GM19395 (cell line): ENCODE results near the gene PPP1R1B.
"Not testable (repeated sequence)": the region's sequence is repeated elsewhere in the genome, so short reads cannot be mapped to it uniquely, and the experiment has no call there.

ENCODE experiments used
- ATAC-seq: cut with Tn5 transposase; IDR thresholded peaks from one replicate; pipeline ENCODE4 v1.9.1; 2021; ENCODE audit warnings: mild to moderate bottlenecking, moderate library complexity; ENCODE audit not compliant: unreplicated experiment

The PPP1R1B gene

DNA sequence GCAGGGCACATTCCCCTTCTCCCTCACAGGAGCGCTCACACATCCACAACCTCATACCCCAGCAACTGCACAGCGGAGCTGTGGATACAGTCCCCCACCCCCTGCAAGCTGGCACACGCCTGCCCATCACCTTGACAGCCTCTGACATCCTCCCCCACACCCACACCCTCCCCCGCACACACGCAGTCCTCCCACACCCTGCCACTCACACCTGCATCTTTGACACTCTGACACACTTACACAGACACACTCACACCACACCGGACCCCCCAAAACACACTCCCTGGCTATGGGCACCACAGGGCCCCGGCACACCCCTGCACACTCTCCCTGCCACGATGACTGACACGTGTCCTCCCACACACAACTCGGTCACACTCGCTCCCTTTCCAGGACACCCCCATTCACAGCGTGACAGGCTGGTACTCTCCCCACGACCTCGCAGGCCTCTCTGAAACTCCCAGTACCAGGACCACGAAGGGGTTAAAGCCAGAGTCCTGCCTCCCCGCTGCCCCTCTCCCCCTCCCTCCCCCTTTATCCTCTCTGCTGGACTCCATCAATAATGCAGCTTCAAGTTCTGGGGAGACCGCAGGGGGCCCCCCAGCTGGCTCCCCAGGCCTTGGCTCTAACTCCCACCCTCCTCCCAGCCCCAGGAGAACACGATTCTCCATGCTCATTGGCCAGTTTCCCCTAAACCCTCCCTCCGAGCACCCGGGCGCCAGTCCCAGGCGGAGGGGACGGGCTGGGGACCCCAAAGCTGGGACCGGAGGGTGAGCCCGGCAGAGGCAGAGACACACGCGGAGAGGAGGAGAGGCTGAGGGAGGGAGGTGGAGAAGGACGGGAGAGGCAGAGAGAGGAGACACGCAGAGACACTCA is at the start of gene PPP1R1B:
Gene PPP1R1B, plus strand, starts transcription at position 782 of the 876 bp plus-strand sequence. CDS start 441 bp downstream, outside the sequence.
- no peak for ATAC-seq

- ATAC-seq: no peak
Observed at GRCh38 chr17:39578272-39578671, 48.5 kb upstream of the PPP1R1B start.

- ATAC-seq: no peak
Observed at GRCh38 chr17:39579318-39580081, 47.3 kb upstream of the PPP1R1B start.

GRCh38 chr17:39580082-39580468 is 46.7 kb upstream of the PPP1R1B start:
- no peak for ATAC-seq

- ATAC-seq: no peak
Observed at GRCh38 chr17:39581071-39581758, 45.5 kb upstream of the PPP1R1B start.

GRCh38 chr17:39581759-39582085 is 45.0 kb upstream of the PPP1R1B start:
- ATAC-seq: no peak

DNA sequence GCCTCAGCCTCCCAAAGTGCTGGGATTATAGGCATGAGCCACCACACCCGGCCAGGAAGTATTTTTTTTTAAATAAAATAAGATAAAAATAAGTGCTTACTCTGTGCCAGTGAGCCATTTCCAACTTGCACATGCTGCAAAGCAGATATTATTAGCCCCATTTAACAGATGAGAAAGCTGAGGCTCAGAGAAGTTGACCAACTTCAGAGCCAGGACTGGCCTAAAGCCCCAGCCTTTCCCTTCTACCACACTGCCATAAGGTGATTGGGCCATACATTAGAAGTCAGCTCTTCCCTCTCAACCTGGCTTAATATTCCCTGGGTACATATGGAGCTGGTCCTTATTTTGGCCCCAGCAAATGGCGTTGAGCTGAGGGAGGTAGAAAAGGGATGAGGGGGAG is 44.1 kb upstream of the PPP1R1B start:
- ATAC-seq: no peak

DNA sequence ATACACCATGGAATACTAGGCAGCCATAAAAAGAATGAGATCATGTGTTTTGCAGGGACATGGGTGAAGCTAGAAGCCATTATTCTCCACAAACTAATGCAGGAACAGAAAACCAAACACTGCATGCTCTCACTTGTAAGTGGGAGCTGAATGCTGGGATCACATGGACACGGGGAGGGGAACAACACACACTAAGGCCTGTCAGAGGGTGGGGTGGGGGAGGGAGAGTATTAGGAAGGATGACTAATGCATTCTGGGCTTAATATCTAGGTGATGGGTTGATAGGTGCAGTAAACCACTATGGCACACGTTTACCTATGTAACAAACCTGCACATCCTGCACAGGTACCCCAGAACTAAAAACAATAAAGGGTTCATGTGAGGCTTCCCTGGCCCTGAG is 36.6 kb upstream of the PPP1R1B start:
- ATAC-seq: not testable (repeated sequence)

DNA sequence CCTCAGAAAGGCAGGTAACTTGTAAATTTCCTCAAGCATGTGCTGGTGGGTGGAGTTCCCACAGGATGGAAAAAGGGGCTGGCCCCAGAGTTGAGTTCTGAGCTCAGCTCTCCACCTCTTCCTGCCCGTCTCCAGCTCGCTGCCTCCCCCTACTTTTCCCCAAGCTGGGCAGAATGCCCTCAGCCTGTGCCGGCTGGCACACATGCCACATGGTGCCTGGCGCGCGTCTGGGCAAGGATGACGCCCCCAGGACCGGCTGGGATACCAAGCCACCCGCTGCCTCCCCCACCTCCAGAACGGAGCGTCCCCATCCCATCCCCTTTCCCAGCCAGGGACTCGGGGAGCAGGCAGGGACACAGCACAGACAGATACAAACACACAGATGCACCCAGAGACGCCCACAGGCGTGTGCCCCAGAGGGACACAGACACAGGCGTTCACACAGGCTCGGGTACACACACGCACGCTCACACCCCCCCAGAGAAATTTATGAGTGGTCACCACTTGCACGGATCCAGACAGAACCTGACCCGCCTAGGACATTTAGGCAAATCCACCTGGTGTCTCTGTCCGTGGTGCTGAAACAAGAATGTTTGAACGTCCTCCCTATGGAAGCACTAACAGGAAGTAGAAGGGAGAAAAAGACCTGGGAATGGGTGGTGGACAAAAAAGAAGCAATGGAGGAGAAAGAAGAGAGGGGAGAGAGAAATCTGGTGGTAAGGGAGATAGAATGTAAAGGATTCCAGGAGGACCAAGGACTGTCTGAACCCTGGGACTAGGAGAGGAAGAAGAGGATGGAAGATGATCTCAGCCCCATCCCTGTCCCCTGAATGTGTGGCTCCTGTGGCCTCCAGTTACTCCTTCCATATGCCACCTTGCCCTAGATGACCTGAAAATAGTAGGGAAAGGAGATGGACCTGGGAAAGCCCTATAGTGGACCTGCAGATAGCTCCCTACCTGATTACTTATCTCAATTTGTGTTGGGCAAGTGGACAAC is 34.5 kb upstream of the PPP1R1B start:
- ATAC-seq: no peak

DNA sequence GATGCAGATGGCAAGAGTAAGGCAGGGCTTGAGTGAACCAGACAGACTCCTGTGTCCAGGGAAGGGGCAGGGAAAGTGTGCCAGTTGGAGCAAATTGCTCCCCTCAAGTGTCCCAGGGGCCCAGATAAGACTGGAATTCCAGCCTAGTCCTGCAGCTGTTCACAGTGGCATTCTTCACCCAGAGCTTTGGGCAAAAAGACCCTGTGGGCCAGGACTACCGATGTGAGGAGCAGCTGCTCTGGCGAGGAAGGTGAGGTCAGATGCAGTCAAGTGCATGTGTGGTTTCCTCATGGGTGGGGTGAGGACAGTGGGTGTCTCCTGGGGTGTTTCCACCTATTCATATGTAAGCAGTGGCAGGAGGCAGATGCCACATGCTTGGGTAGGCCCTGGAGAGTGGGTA is 33.4 kb upstream of the PPP1R1B start:
- ATAC-seq: no peak

DNA sequence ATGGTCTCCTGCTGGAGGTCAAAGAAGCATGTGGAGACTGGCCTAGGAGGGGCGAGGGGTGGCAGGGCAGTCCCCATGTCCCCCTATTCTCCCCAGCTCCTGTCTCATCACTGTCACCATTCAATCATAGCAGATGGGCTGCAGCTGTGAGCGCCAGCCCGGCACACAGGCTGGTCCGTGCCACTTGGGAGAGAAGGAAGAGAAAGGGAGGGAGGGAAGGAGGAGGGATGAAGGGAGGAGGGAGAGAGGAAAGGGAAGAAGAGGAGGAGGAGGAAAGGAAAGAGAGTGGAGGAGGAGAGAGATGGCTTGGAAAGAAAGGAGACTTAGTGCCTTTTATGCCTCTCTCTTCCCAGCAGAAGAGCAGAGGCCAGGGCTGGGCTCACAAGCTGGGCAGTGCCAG is 31.5 kb upstream of the PPP1R1B start:
- no peak for ATAC-seq

DNA sequence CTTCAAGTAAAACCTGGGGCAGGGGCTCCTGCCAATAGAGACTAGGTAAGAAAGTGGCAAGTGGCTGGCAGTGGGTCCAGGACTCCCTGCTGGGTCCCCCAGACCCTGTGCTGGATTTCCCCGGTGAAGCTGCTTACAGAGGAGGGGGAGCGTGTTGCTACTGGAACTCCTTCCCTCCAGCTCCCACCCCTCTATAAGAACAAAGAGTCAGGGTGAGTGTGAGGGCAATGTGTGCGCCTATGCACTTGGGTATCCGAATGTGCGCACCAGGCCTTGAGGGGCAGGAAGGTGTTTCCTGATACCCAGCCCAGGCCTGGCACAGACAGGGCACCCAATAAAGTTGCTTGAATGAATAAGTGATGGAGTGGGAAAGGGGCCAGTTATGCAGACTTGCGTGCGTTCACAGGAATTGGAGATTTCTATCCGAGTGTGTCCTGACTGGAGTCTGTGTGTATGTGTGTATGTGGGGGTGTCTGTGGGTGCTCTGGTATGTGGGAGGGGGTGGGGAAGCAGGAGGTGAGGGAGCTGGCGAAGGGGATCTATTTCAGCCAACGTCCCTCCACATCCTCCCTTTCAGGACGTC is 30.7 kb upstream of the PPP1R1B start:
- no peak for ATAC-seq

DNA sequence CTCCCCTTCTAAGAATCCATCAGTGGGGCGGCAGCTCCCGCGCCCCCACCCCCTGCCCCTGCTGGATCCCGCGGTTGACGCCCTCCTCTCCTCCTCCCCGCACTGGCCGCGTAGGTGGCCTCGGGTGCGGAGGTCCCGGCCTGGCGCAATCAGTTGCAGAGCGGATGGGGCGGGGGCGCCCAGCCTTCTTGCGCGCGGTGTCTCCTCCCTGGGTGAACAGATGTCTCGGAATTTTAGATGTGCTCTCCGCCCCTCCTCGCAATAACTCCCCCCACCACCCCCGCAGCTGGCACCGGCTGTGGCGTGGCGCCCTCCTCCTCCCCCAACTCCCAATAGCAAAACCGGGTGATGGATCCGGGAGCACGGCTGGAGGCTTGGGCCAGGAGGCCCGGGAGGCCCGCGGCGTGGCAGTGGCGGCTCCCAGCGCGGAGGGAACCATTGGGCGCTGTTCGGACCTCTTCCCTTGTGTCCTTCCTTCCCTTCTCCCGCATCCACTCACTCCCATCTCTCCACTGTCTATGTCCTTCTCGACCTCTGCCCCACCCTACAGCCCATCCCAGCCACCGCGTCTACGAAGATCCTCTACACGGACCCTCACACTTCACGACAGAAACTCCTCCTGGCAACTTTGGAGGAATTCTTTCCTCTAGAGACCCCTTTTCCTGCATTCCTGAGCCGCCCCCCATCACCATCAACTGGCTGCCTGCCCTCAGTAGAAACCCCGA is 30.0 kb upstream of the PPP1R1B start:
- no peak for ATAC-seq

DNA sequence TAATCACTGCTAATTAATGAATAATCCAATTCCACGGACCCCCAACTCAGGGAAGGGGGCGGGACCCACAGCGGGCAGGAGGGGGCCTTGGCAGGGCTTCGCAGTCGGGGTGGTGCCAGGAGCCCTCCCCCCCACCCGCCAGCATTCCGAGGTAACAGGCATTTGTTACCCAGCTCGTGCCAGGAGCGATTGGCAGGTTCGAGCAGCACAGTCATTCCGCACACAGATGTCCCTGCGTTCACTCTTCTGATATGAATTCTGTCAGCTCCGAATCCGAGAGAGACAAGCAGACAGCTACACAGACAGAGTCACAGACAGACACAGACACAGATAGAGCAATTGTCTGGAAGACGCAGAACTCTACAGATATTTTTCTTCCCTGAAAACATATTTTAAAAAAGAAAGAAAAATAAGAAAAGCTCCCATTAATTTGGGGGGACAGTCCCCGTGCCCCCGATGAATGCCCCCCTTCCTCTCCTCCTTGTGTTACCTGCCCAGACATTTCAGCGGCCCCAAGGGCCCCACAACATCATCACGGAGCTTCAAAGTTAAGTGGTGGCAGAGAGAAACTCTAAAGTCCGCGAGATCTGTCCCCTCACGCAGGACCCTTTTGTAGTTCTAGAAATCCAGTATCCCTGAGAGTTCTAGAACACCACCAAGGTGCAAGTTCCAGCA is 29.2 kb upstream of the PPP1R1B start:
- no peak for ATAC-seq

DNA sequence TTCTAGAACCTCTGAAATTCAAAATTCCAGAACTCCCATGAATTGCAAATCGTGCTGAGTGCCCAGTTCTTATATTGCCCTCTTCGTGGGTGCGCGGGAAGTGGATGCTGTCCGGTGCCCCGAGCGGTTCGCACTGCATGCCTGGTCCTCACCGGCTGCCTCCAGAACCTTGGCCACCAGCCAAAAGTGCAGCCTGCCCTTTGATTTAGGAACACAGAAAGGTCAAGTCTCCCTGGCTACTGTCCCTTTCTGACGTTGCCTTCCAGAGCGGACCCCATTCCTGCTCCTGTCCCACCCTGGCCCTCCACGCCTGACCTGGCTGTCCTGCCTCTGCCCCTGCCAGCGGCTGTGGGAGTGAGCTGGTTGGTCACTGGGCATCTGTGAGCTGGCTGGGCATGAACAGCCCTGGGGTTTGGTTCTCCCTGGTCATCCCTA is 28.7 kb upstream of the PPP1R1B start:
- no peak for ATAC-seq

DNA sequence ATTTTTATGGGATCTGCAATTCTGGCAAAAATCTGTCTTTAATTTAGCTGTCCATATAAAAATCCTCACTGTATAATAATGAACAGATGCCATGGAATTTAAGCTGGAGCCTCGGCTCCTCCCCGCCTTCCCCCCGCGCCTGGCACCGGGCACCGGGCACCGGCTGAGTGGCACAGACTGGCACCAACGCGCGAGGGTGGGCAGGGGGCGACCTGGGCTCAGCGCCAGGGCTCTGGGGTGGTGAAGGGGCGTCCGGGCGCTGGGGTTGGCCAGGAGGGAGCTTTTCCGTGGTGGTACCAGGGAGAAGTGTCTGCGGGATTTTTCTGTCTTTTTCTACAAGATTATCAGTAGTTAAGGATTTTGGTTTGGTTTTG is 28.1 kb upstream of the PPP1R1B start:
- ATAC-seq: no peak

- ATAC-seq: no peak
Observed at GRCh38 chr17:39599004-39599664, 27.6 kb upstream of the PPP1R1B start.

DNA sequence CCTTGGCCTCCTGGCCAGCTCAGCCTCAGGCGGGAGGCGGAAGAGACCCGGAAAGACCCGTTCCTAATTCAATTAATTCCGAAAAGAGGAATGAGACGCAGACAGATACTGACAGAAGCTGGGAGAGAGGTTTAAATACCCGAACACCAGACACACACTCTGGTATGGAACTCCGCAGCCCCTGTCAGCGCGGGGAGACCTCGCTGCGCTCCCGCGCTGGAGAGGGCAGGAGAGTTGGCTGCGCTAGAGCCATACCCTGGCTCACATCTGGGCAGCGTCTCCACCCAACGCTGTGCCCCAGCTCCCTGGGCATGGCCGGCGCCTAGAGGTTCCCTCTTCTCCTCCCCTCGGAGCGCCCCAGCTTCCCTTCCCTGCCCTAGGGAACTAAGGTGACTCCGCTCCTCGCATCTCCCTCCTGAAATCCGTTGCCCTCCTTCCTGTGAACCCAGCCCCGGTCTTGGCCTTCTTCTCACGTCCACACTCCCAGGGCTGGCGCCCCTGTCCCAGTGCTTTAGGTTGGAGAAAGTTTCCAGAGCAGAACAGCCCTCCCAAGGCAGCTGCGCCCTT is 27.0 kb upstream of the PPP1R1B start:
- ATAC-seq: no peak
